Right renal pelvis (tissue), 4 donors: ENCODE results near the gene KIAA1614. TPM values are rescaled to one million over a fixed set of nuclear protein-coding genes. Genes with fewer than 3 reads are reported as not detected.

ENCODE experiments used
- DNase-seq, 4 donors: peaks; one replicate each; pipeline ENCODE4 v3.0.0-alpha.2; 2013; ENCODE audit warnings: low read depth in 4 of 4, low spot score in 3 of 4, missing footprints in 1 of 4
- polyA plus RNA-seq, 4 donors: library from polyadenylated mRNA; unstranded; fragments of 120-200 nt; gene quantifications; one replicate each; pipeline ENCODE4 v1.2.1, GENCODE V29; 2013; ENCODE audit not compliant: insufficient read length in 4 of 4

The KIAA1614 gene
- 10 to 100 TPM in 1 of 4 donors, 1 to 10 TPM in 3; 8.1 to 11.3 (median 8.7) TPM for polyA plus RNA-seq

GRCh38 chr1:180912801-180913565 is at the start of gene KIAA1614:
TSS of gene KIAA1614 (plus strand) at chr1:180912897. CDS start at chr1:180913244, 347 bp downstream.
- DNase-seq, result peak in 1 of 4 donors; percentile 43

- DNase-seq, result peak; percentile 47 to 55 (median 51)
These were observed 49.4 kb upstream of the KIAA1614 start for GRCh38 chr1:180863158-180863775.

GRCh38 chr1:180881806-180882509 is 30.7 kb upstream of the KIAA1614 start:
- DNase-seq, result peak in 3 of 4 donors; percentile 9 to 36 (median 15)

- DNase-seq, result no peak
These were observed 28.0 kb upstream of the KIAA1614 start for GRCh38 chr1:180884588-180885300.

GRCh38 chr1:180886338-180886737 is 26.4 kb upstream of the KIAA1614 start:
- no peak for DNase-seq

- no peak for DNase-seq
These were observed 24.9 kb upstream of the KIAA1614 start for GRCh38 chr1:180887841-180888240.

- DNase-seq, result no peak
These were observed 23.8 kb upstream of the KIAA1614 start for GRCh38 chr1:180888870-180889269.

- DNase-seq, result no peak
These were observed 23.4 kb upstream of the KIAA1614 start for GRCh38 chr1:180889325-180889724.

- no peak for DNase-seq
These were observed 20.4 kb upstream of the KIAA1614 start for GRCh38 chr1:180892272-180892671.

- no peak for DNase-seq
These were observed 20.0 kb upstream of the KIAA1614 start for GRCh38 chr1:180892675-180893074.

- DNase-seq, result no peak
These were observed 19.1 kb upstream of the KIAA1614 start for GRCh38 chr1:180893614-180894013.

GRCh38 chr1:180896161-180896560 is 16.5 kb upstream of the KIAA1614 start:
- DNase-seq, result no peak

GRCh38 chr1:180898441-180899219 is 14.1 kb upstream of the KIAA1614 start:
- no peak for DNase-seq

GRCh38 chr1:180899262-180899661 is 13.4 kb upstream of the KIAA1614 start:
- no peak for DNase-seq

GRCh38 chr1:180901076-180901990 is 11.4 kb upstream of the KIAA1614 start:
- no peak for DNase-seq

GRCh38 chr1:180902541-180902940 is 10.2 kb upstream of the KIAA1614 start:
- no peak for DNase-seq

GRCh38 chr1:180905927-180906326 is 6.8 kb upstream of the KIAA1614 start:
- no peak for DNase-seq

- DNase-seq, result no peak
These were observed 6.2 kb upstream of the KIAA1614 start for GRCh38 chr1:180906511-180906910.
